Osteoblast (primary cell): Measurements from ENCODE around the gene ADAMTSL2. TPM values are rescaled to one million over a fixed set of nuclear protein-coding genes. Genes with fewer than 3 reads are reported as not detected.

ENCODE experiments used
- DNase-seq: peaks from one replicate; pipeline ENCODE4 v3.0.0; 2011; ENCODE audit warnings: low spot score, mixed read lengths; ENCODE audit not compliant: insufficient read length; ENCODE audit errors: missing footprints
- H2AFZ ChIP-seq: 2 replicates; pipeline ENCODE4 v1.6.0; 2011; ENCODE audit warnings: mild to moderate bottlenecking, low read length
- H3K27ac ChIP-seq: 2 replicates; pipeline ENCODE4 v1.5.1; 2011; ENCODE audit warnings: mild to moderate bottlenecking, low read depth, low read length, moderate library complexity
- H3K27me3 ChIP-seq: 2 replicates; pipeline ENCODE4 v1.6.0; 2012; ENCODE audit warnings: mild to moderate bottlenecking, control low read depth, inconsistent platforms, low read length, moderate library complexity; ENCODE audit not compliant: insufficient read depth
- H3K36me3 ChIP-seq: 2 replicates; pipeline ENCODE4 v1.5.1; 2011; ENCODE audit warnings: mild to moderate bottlenecking, low read length, control low read depth, moderate library complexity; ENCODE audit not compliant: insufficient read depth
- H3K4me1 ChIP-seq: 2 replicates; pipeline ENCODE4 v1.5.1; 2011; ENCODE audit warnings: mild to moderate bottlenecking, low read length, control low read depth, moderate library complexity; ENCODE audit not compliant: insufficient read depth
- H3K4me2 ChIP-seq: 2 replicates; pipeline ENCODE4 v1.6.0; 2011; ENCODE audit warnings: mild to moderate bottlenecking, low read length; ENCODE audit not compliant: insufficient read depth
- H3K4me3 ChIP-seq: fragments of 200-600 bp; sonication (generic); 3 replicates; pipeline ENCODE4 v1.5.1; 2012; ENCODE audit warnings: mild to moderate bottlenecking, low read length, inconsistent platforms; ENCODE audit not compliant: insufficient read depth
- H3K79me2 ChIP-seq: 2 replicates; pipeline ENCODE4 v1.6.0; 2012; ENCODE audit warnings: mild to moderate bottlenecking, low read length, control low read depth, inconsistent platforms; ENCODE audit not compliant: insufficient read depth
- H3K9me3 ChIP-seq: 2 replicates; pipeline ENCODE4 v1.5.1; 2011; ENCODE audit warnings: low read depth, low read length, control low read depth
- H4K20me1 ChIP-seq: 2 replicates; pipeline ENCODE4 v1.6.0; 2012; ENCODE audit warnings: mild to moderate bottlenecking, low read length, control low read depth; ENCODE audit not compliant: insufficient read depth
- total RNA-seq: library from RNA; depleted of rRNA; stranded (reverse); fragments of >200 nt; gene quantifications from 2 replicates; pipeline ENCODE4 v1.2.3, GENCODE V29; 2012
- TF ChIP-seq, protein P1 (sequence below): IDR thresholded peaks from 2 replicates; pipeline ENCODE4 v1.5.1; 2011; ENCODE audit warnings: mild to moderate bottlenecking, low read depth, low read length, moderate library complexity; ENCODE audit errors: extremely low read depth

Gene ADAMTSL2
- total RNA-seq, 1 donor, result under 0.01 TPM

DNA sequence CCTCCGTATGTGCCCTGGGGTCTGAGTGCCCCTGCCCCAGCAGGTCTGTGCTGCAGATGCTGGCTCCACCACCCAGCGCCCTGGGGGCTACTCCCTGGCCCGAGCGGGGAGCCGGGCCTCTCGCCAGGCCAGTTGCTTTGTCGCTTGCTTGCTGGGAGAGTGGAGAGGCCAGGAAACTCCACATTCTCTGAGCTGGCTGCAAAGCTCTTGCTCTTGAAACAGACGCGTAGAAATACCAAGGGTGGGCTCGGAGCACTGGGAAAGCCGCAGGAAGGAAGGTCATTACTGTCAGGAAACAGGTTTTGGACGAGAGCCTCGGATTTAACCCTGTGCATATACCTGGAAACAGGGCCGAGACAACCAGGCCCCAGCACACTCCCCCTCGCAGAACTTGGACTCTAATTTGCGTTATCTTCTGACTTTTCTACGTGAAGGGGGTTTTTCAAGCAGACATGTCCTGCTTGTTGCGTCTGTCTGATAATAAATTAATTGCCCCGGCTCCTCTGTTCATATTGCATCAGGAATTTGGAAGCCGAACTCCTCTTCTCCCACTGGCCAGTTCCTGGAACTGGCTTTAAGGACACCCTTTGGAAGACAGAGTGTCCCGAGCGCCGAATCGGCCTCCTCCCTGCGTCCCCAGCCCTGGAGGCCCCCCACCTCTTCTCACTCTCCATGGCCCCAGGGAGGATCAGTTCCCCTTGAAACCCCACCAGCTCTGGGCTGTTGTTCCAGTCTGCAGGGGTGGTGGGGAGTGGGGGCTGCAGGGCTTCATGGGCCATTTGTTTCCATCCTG, 11.2 kb downstream of the ADAMTSL2 start:
- Histone ChIP-seq H3K4me1 (no peaks in the 10 kb centered on the region), H3K4me2 (no peak overlapping the region), H2AFZ (no peak overlapping the region), H4K20me1 (no peaks in the 10 kb centered on the region), H3K4me3 (no peak overlapping the region), H3K36me3 (no peaks in the 10 kb centered on the region), H3K27me3 (no peaks in the 10 kb centered on the region), H3K9me3 (no peaks in the 10 kb centered on the region), H3K79me2 (no peaks in the 10 kb centered on the region), H3K27ac (no peak overlapping the region)
- TF ChIP-seq, protein P1, sequence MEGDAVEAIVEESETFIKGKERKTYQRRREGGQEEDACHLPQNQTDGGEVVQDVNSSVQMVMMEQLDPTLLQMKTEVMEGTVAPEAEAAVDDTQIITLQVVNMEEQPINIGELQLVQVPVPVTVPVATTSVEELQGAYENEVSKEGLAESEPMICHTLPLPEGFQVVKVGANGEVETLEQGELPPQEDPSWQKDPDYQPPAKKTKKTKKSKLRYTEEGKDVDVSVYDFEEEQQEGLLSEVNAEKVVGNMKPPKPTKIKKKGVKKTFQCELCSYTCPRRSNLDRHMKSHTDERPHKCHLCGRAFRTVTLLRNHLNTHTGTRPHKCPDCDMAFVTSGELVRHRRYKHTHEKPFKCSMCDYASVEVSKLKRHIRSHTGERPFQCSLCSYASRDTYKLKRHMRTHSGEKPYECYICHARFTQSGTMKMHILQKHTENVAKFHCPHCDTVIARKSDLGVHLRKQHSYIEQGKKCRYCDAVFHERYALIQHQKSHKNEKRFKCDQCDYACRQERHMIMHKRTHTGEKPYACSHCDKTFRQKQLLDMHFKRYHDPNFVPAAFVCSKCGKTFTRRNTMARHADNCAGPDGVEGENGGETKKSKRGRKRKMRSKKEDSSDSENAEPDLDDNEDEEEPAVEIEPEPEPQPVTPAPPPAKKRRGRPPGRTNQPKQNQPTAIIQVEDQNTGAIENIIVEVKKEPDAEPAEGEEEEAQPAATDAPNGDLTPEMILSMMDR, result no peak
- no peak for DNase-seq

DNA sequence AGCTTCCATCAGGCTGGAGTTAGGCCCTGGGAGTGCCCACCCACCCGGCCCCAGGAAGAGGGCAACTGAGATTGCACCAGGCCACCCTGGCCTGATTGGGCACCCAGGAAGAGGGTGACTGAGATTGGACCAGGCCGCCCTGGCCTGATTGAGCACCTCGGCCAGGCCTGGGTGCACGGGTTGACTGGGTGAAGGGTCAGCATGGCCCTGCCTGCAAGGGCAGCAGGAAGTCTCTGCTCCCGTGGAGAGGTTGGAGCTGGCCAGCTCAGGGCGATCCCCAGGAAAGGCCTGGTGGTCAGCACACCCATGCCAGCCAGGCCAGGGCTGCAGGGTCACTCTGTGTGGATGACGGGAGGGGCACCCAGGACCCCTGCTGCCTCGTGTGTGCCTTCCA, 11.8 kb downstream of the ADAMTSL2 start:
- no peaks in the 10 kb centered on the region for H3K9me3 ChIP-seq
- DNase-seq, result no peak
- no peaks in the 10 kb centered on the region for H3K27me3 ChIP-seq
- H4K20me1 ChIP-seq, result no peaks in the 10 kb centered on the region
- TF ChIP-seq, protein P1, result no peak
- H3K79me2 ChIP-seq, result no peaks in the 10 kb centered on the region
- no peaks in the 10 kb centered on the region for H3K36me3 ChIP-seq
- H3K27ac ChIP-seq, result no peak overlapping the region
- H3K4me3 ChIP-seq, result no peak overlapping the region
- H3K4me2 ChIP-seq, result no peak overlapping the region
- no peaks in the 10 kb centered on the region for H3K4me1 ChIP-seq
- H2AFZ ChIP-seq, result no peak overlapping the region

DNA sequence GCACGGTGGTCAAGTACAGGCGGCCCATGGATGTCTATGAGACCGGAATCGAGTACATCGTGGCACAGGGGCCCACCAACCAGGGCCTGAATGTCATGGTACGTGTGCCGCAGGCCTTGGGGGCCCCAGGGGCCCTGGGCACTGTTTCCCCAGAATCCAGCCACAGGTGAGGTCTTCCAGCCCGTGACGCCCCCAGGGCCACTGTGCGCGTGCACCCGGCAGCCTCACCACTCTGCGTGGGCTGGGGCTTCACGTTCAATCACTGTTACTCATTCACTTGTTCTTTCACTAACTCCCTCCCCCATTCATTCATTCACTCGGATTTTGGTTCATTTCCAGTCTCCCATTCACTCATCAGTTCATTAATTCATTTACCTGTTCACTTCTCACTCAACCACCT, 12.6 kb downstream of the ADAMTSL2 start:
- Histone ChIP-seq H3K4me2 (no peak overlapping the region), H3K4me3 (no peak overlapping the region), H3K27ac (no peak overlapping the region), H4K20me1 (no peaks in the 10 kb centered on the region), H3K9me3 (no peaks in the 10 kb centered on the region), H3K4me1 (no peaks in the 10 kb centered on the region), H3K27me3 (no peaks in the 10 kb centered on the region), H3K36me3 (no peaks in the 10 kb centered on the region), H3K79me2 (no peaks in the 10 kb centered on the region), H2AFZ (no peak overlapping the region)
- no peak for DNase-seq
- TF ChIP-seq, protein P1, result no peak

DNA sequence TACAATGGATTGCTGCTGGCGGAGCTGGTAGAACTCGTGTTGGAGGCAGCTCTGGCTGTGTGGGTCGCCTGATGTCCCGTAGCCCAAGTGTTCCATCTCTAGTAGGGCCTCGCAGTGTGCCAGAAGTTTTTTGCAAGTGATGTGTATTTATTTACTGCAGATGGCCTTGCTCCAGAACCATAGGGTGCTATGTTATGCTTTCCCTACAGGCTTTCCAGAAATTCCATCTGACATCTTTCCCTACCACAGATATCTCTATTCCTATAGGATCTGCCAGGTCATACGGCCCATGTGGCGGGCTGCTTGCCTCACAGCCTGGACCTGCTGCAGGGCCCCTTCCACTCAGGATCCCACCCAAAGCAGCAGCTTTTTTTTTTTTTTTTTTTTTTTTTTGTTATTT, 16.9 kb downstream of the ADAMTSL2 start:
- H3K27ac ChIP-seq, result no peak overlapping the region
- no peaks in the 10 kb centered on the region for H3K27me3 ChIP-seq
- no peak for DNase-seq
- H3K9me3 ChIP-seq, result no peaks in the 10 kb centered on the region
- no peak overlapping the region for H2AFZ ChIP-seq
- H3K79me2 ChIP-seq, result no peaks in the 10 kb centered on the region
- H4K20me1 ChIP-seq, result no peaks in the 10 kb centered on the region
- H3K4me3 ChIP-seq, result no peak overlapping the region
- H3K4me2 ChIP-seq, result no peak overlapping the region
- TF ChIP-seq, protein P1, result no peak
- H3K36me3 ChIP-seq, result no peaks in the 10 kb centered on the region
- H3K4me1 ChIP-seq, result no peaks in the 10 kb centered on the region
